ENCODE measurements around the gene TRA2B.

DNA sequence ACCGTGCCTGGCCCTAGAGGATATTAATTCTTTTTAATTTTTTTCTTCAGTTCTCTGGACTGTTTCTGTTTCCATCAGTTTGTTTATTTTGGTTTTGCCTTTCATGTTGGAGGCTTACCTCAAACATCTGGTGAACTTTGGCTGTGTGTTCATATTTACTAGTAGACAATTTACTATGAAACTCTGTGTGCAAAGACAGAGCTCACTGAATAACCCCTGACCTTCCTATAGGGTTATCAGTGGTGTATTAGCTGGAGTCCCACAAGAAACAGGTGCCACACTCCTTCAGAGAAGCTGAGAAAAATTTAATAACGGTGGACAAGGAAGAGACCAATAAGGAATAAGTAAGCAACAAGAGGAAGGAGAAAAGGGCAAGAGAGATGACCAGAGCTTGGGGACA lies 28.8 kb upstream of the TRA2B start:
- TF ChIP-seq CTCF (IDR thresholded peaks at IDR 0.05), result no peak
- TF ChIP-seq ZFX (IDR thresholded peaks at IDR 0.05; ENCODE audit: borderline replicate concordance), result no peak

Measured in 22Rv1 (cell line).